Measurements from ENCODE around the gene NCF2.

The NCF2 gene

DNA sequence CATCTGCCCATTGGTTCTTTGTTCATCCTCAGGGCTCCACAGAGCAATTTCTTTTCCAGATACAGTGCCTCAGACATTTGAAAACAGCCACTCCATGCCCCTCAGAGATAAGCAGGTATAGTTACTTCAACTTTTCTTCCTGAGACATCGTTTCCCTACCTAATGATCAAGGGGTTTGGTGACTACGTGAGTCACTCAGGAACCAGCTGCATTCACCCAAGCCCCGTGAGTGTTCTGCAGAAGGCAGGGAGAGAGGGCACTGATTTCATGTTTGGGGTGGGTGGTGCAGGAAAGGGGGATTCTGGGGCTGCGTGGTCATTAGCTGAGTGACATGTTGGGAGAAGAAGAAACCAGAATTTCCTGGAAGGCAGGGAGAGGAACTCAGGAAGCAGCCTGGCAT lies 25.0 kb downstream of the NCF2 start:
- no peak overlapping the region for H3K4me3 Mint-ChIP-seq
- H3K4me1 Mint-ChIP-seq (ENCODE audit: low read depth) = peaks cover 25% of the 10 kb centered on the region
- H3K9me3 Mint-ChIP-seq = no peaks in the 10 kb centered on the region
- no peak for DNase-seq
- no peak overlapping the region for H3K27ac Mint-ChIP-seq
- H3K36me3 Mint-ChIP-seq (ENCODE audit: low read depth) = peaks cover 13% of the 10 kb centered on the region
- H3K27me3 Mint-ChIP-seq = peaks cover 2% of the 10 kb centered on the region

DNA sequence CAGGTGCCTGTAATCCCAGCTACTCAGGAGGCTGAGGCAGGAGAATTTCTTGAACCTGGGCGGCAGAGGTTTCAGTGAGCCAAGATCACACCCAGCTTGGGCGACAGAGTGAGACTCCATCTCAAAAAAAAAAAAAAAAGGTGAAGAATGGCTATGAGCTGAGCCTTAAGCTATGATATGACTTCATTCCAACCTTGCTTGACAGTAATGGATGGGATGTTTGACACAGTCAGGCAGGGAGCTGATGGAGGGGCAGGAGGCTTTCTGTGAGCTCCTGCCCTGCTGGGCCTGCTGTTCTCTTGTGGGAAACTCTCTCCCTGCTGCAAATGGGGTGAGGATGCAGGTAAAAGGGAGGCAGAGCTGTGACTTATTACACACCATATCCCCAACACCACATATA lies 27.6 kb downstream of the NCF2 start:
- Mint-ChIP-seq H3K27ac (no peak overlapping the region), H3K36me3 (ENCODE audit: low read depth) (peaks cover 20% of the 10 kb centered on the region), H3K4me1 (ENCODE audit: low read depth) (peaks cover 8% of the 10 kb centered on the region)

DNA sequence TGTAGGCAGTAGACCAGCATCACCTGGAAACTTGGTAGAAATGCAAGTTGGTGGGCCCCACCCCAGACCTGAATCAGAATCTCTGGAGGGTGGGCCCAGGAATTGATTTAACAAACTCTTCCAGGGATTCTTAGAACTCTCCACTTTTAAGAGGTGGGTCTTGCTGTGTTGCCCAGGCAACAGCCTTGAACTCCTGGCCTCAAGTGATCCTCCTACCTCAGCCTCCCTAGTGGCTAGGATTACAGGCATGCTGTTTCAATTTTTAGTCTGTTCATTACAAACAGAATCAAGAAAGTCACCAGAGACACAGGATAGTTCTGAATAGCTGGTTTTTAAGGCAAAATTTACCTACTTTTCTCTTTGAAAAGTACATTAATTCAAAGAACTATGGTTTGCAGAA lies 31.2 kb downstream of the NCF2 start:
- H3K9me3 Mint-ChIP-seq = no peaks in the 10 kb centered on the region
- no peaks in the 10 kb centered on the region for H3K4me1 Mint-ChIP-seq (ENCODE audit: low read depth)
- no peak overlapping the region for H3K27ac Mint-ChIP-seq
- no peak overlapping the region for H3K4me3 Mint-ChIP-seq
- DNase-seq = no peak
- H3K36me3 Mint-ChIP-seq (ENCODE audit: low read depth) = peaks cover 52% of the 10 kb centered on the region
- no peaks in the 10 kb centered on the region for H3K27me3 Mint-ChIP-seq

More for the DNA sequence above, 27.6 kb downstream of the NCF2 start:
- no peak for DNase-seq
- H3K27me3 Mint-ChIP-seq = peaks cover under 1% of the 10 kb centered on the region
- no peak overlapping the region for H3K4me3 Mint-ChIP-seq
- H3K9me3 Mint-ChIP-seq = no peaks in the 10 kb centered on the region

DNA sequence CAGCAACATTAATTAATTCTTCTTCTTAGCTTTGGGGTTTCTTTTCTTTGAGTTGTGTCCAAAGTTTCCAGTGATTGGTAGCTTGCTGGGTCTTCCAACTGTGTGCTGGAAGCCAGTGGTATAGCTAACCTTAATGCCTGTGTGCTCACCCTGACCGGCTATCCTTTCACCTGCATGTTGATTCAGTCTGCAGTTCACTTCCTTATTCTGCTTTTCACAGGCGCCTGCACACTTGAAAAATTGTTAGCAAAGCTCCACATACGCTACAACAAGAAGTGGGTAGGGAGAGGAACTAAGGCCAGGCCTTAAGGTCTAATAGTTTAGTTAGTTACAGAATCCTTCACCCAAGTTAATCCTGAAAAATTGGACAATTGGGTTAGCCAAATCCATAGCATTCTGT lies 35.7 kb downstream of the NCF2 start:
- Mint-ChIP-seq H3K27me3 (no peaks in the 10 kb centered on the region), H3K4me3 (no peak overlapping the region), H3K27ac (no peak overlapping the region), H3K4me1 (ENCODE audit: low read depth) (peaks cover 2% of the 10 kb centered on the region), H3K36me3 (ENCODE audit: low read depth) (peaks cover 83% of the 10 kb centered on the region), H3K9me3 (no peaks in the 10 kb centered on the region)
- DNase-seq = no peak

DNA sequence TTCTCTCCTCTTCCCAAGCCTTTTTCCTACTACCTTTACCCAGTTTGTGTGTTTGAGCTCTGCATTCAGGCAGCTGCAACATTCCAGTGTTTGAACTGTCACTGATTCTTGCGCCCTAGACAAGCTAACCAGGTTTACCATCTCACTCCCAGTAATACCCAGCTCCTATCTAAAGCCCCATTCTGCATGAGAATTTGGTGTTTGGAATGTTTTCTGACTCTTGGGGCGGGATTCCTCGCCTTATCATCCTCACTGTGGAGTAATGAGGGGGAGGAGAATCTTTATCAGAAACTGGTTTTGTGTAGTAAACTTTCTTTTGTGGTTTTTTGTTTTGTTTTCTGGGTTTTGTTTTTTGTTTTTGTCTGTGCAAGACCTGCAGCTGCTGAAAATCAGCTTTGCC lies 36.5 kb downstream of the NCF2 start:
- DNase-seq = no peak
- Mint-ChIP-seq H3K9me3 (no peaks in the 10 kb centered on the region), H3K4me3 (no peak overlapping the region), H3K27ac (peak overlapping the region; percentile 2), H3K27me3 (no peaks in the 10 kb centered on the region), H3K36me3 (ENCODE audit: low read depth) (peaks cover 87% of the 10 kb centered on the region), H3K4me1 (ENCODE audit: low read depth) (peaks cover 2% of the 10 kb centered on the region)

DNA sequence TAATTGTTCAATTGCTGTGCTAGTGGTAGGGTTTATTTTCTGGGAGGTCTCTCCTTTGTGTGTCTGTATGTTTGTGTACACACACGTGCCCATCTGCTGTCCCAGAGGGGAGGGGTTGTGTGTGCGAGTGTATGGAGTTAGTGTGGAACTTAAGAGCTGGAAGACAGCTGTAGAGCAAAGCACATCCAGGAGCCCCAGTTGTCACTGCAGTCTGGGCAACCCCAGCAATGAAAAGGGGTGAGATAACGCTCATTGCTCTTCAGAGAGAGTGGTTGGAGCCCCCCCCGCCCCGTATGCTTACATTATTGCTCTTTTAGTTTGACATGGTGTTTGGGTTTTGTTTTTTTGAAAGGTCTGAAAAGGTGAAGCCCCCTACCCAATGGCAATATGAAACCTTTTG lies 36.9 kb downstream of the NCF2 start:
- Mint-ChIP-seq H3K27me3 (no peaks in the 10 kb centered on the region), H3K4me3 (no peak overlapping the region), H3K27ac (peak overlapping the region; percentile 83), H3K9me3 (no peaks in the 10 kb centered on the region), H3K4me1 (ENCODE audit: low read depth) (peaks cover 2% of the 10 kb centered on the region), H3K36me3 (ENCODE audit: low read depth) (peaks cover 91% of the 10 kb centered on the region)
- no peak for DNase-seq

DNA sequence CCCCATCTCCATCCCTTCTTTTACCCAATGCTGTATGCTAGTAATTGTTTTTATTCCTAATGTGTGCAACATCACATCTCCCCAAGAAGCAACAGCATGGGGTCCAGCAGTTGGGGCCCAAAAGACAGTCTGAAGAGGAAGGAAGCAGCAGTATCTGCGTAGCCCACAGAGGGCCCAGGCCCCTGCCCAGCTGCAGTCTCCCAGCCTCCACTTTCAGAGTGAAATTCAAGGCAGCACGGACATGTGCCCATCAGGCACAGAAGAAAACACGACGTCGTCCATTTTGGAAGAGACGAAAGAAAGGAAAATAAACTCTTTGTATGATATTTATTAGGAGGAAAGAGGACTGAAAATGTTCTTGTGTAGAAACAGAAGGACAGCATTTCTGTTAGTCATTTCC lies 37.4 kb downstream of the NCF2 start:
- Mint-ChIP-seq H3K4me3 (no peak overlapping the region), H3K27me3 (no peaks in the 10 kb centered on the region), H3K36me3 (ENCODE audit: low read depth) (peaks cover 92% of the 10 kb centered on the region), H3K9me3 (no peaks in the 10 kb centered on the region), H3K4me1 (ENCODE audit: low read depth) (peaks cover 2% of the 10 kb centered on the region), H3K27ac (peak overlapping the region; percentile 83)
- no peak for DNase-seq

DNA sequence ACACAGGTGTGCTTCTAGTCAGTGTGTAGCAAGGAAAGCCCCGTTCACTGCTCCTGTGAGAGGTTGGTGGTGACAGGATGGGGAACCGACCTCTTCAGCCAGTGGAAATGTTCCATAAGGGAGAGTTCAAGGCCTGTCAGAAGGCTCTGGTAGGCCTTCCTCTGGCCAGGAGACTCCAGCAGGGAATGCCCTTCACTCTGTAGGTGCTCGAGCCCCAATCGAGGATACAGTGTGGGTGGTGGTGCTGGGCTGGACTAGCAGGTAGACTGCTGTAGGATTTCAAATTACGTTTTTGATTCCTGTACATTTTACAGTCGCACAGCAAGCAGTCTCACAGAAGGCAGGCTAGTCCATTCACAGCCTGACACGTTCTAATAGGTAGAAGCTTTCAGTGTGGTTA lies 37.8 kb downstream of the NCF2 start:
- Mint-ChIP-seq H3K9me3 (no peaks in the 10 kb centered on the region), H3K4me1 (ENCODE audit: low read depth) (peaks cover 2% of the 10 kb centered on the region), H3K27ac (peak overlapping the region; percentile 77), H3K4me3 (no peak overlapping the region), H3K36me3 (ENCODE audit: low read depth) (peaks cover 92% of the 10 kb centered on the region), H3K27me3 (no peaks in the 10 kb centered on the region)
- DNase-seq = no peak

DNA sequence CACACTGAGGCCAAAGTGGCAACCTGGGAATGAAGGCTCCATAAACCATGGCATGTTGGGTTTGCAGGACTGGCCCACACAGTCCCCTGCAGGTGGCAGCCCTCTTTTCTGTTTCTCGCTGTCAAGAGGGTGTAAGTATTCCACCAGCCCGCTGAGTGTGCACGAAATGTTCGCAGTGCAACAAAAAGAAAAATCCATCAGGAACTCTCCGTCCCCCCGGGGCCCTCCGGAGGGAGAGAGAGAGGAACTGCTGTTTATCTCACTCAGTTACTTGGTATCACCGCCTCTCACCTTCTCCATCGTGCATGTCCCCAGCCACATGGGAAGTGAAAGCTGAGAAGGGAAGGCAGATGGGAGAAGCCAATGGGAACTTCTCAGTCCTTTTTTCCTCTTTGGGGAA lies 38.3 kb downstream of the NCF2 start:
- no peak overlapping the region for H3K4me3 Mint-ChIP-seq
- H3K27me3 Mint-ChIP-seq = no peaks in the 10 kb centered on the region
- peaks cover 92% of the 10 kb centered on the region for H3K36me3 Mint-ChIP-seq (ENCODE audit: low read depth)
- H3K9me3 Mint-ChIP-seq = no peaks in the 10 kb centered on the region
- H3K4me1 Mint-ChIP-seq (ENCODE audit: low read depth) = peaks cover 2% of the 10 kb centered on the region
- H3K27ac Mint-ChIP-seq = peak overlapping the region; percentile 50
- no peak for DNase-seq

DNA sequence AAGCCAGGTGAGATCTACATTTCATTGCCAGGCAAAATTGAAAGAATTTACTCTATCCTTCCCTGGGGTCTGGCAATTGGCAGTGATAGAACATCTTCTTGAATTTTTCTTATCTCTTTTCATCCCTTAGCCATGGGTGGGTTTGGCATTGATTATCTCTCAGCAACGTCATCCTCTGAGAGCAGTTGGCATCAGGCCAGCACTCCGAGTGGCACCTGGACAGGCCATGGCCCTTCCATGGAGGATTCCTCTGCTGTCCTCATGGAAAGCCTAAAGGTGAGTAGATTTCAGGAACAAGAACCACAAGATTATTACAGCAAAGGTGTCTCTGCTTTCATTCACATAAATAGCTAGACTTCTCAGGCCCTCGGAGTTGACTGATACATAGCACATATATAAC lies 39.3 kb downstream of the NCF2 start:
- DNase-seq = no peak
- Mint-ChIP-seq H3K36me3 (ENCODE audit: low read depth) (peaks cover 94% of the 10 kb centered on the region), H3K4me1 (ENCODE audit: low read depth) (peaks cover 2% of the 10 kb centered on the region), H3K4me3 (no peak overlapping the region), H3K9me3 (no peaks in the 10 kb centered on the region), H3K27me3 (no peaks in the 10 kb centered on the region), H3K27ac (peak overlapping the region; percentile 70)

DNA sequence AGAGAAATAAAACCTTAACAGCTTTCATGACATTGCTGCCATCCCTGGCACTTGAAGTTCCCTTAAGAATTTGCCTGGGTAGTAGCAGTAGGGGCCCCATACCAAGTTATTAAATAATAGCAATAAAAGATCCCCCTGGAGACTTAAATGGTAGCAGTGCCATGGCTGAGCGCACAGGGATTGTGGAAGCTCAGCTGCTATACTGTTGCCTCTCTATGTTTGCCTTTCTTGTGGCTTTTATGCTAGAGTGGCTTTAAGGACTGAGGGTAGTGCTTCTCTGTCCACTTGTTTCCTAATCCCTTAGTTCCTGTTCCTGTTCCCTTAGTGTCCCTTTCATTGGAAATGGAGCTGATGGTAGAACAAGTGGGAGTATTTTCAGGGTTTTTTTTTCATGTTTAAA lies 42.1 kb downstream of the NCF2 start:
- Mint-ChIP-seq H3K9me3 (no peaks in the 10 kb centered on the region), H3K27me3 (no peaks in the 10 kb centered on the region), H3K4me1 (ENCODE audit: low read depth) (peaks cover 2% of the 10 kb centered on the region), H3K4me3 (no peak overlapping the region), H3K36me3 (ENCODE audit: low read depth) (peaks cover 97% of the 10 kb centered on the region), H3K27ac (peak overlapping the region; percentile 37)
- no peak for DNase-seq

DNA sequence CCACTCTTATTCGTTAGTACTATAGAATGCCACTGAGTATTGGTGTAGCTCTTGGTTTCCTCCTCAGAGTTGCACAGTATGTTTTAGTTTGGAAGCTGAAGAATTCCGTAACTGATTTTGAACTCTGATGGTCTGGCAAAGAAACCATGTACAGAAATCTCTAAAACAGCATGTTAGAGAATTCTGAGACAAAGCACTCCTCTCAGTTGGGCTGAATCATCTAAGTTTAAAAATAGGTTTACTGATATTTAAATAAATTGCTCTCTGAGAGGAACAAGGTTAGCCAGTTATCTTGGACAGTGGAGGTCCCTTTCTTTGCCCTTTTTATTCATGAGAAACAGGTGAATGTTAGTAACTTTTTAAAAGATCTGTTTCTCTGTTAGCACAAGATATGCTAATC lies 43.8 kb downstream of the NCF2 start:
- H3K27me3 Mint-ChIP-seq = no peaks in the 10 kb centered on the region
- no peak overlapping the region for H3K4me3 Mint-ChIP-seq
- peak overlapping the region; percentile 16 for H3K27ac Mint-ChIP-seq
- H3K36me3 Mint-ChIP-seq (ENCODE audit: low read depth) = peaks cover 98% of the 10 kb centered on the region
- no peaks in the 10 kb centered on the region for H3K9me3 Mint-ChIP-seq
- H3K4me1 Mint-ChIP-seq (ENCODE audit: low read depth) = peaks cover 2% of the 10 kb centered on the region
- no peak for DNase-seq

DNA sequence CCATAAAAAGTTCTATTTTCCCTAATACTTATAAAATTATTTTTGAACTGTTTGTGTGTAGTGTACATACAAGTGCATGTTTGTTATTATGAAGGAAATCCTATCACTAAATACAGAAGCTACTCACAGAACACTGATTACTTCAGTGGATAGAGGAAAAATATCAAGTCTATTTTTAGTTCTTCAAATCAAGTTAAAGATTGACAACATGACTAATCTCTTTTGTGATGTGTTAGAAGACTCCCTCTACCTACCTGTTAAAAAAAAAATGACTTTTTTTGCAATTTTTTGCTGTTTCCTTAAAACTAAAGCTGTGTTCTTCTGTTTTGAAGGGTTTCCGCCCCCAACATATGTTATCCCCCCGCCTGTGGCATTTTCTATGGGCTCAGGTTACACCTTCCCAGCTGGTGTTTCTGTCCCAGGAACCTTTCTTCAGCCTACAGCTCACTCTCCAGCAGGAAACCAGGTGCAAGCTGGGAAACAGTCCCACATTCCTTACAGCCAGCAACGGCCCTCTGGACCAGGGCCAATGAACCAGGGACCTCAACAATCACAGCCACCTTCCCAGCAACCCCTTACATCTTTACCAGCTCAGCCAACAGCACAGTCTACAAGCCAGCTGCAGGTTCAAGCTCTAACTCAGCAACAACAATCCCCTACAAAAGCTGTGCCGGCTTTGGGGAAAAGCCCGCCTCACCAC lies 45.5 kb downstream of the NCF2 start:
- Mint-ChIP-seq H3K36me3 (ENCODE audit: low read depth) (peaks cover 95% of the 10 kb centered on the region), H3K27me3 (no peaks in the 10 kb centered on the region), H3K4me3 (no peak overlapping the region), H3K4me1 (ENCODE audit: low read depth) (no peaks in the 10 kb centered on the region), H3K27ac (peak overlapping the region; percentile 67), H3K9me3 (no peaks in the 10 kb centered on the region)
- DNase-seq = no peak

DNA sequence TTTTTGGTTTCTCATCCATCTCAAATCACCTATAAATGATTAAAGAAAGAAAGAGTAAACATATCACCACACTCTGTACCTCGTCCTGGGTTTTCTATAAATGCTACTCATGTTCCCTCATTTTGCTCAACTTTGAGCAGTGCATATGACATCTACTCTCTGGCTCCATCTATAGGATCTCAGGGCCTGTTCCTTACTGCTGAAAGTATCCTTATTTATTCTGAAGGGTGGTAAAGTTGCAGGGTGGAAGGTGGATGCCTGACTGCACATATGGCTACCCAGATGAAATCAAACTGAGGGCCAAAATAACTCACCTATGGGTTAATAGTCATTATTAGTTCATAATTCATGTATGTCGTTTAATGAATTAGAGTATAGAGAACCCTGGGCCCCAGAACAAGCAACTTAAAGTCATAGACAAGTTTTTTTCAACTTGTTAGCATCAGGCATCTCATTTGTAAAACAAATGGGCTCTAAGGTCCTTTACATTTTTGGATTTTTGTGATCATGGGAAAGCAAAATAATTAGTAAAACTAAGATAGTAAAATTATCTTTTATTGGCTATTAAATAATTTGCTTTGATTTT lies 46.5 kb downstream of the NCF2 start:
- no peaks in the 10 kb centered on the region for H3K9me3 Mint-ChIP-seq
- no peaks in the 10 kb centered on the region for H3K4me1 Mint-ChIP-seq (ENCODE audit: low read depth)
- H3K27ac Mint-ChIP-seq = no peak overlapping the region
- H3K36me3 Mint-ChIP-seq (ENCODE audit: low read depth) = peaks cover 95% of the 10 kb centered on the region
- no peak overlapping the region for H3K4me3 Mint-ChIP-seq
- no peak for DNase-seq
- no peaks in the 10 kb centered on the region for H3K27me3 Mint-ChIP-seq

DNA sequence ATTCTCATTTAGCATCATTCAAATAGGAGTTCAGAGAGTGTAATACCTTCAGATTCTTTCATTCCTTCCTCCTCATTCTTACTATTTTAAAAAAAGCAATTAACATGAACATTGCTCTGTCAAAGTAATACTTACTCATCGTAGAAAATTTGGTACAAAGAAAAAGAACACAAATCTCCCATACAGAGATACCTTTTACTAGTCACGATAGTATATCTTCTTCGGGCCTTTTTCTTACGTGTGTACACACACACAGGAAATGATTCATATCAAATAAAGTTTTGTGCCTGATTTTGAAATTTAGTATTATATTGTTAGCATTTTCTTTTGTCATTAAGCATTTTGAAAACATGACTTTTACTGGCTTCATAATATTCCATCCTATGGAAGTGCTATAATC lies 52.9 kb downstream of the NCF2 start:
- H3K9me3 Mint-ChIP-seq = no peaks in the 10 kb centered on the region
- H3K4me3 Mint-ChIP-seq = no peak overlapping the region
- peak overlapping the region; percentile 56 for H3K27ac Mint-ChIP-seq
- peaks cover 92% of the 10 kb centered on the region for H3K36me3 Mint-ChIP-seq (ENCODE audit: low read depth)
- peaks cover 2% of the 10 kb centered on the region for H3K4me1 Mint-ChIP-seq (ENCODE audit: low read depth)
- DNase-seq = no peak
- no peaks in the 10 kb centered on the region for H3K27me3 Mint-ChIP-seq
